Vagina (tissue), 2 donors: ENCODE data around the gene SPTBN1. TPM values are rescaled to one million over a fixed set of nuclear protein-coding genes. Genes with fewer than 3 reads are reported as not detected.

Experiments
- DNase-seq, 2 donors: peaks; one replicate each; pipeline ENCODE4 v3.0.0-alpha.2; 2017; ENCODE audit errors: extremely low spot score in 2 of 2
- H3K27ac ChIP-seq: fragments of 200-600 bp; sonication (generic); one replicate; pipeline ENCODE4 v1.5.1; 2019
- H3K27me3 ChIP-seq: fragments of 200-600 bp; sonication (generic); one replicate; pipeline ENCODE4 v1.5.1; 2019
- H3K36me3 ChIP-seq, 2 donors: fragments of 200-600 bp; sonication (generic); one replicate each; pipeline ENCODE4 v1.5.1; 2017 to 2019
- H3K4me1 ChIP-seq: fragments of 200-600 bp; sonication (generic); one replicate; pipeline ENCODE4 v1.5.1; 2019
- H3K4me3 ChIP-seq, 2 donors: fragments of 200-600 bp; sonication (generic); 1 replicate in 1 of 2; 2 replicates in 1 of 2; pipeline ENCODE4 v1.5.1; 2016 to 2019
- H3K9me3 ChIP-seq: fragments of 200-600 bp; sonication (generic); one replicate; pipeline ENCODE4 v1.5.1; 2019
- POLR2A ChIP-seq, 2 donors: fragments of 450-650 bp; IDR thresholded peaks; one replicate each; pipeline ENCODE4 v1.6.1; 2017; ENCODE audit warnings: antibody characterized with exemption in 2 of 2, mild to moderate bottlenecking in 2 of 2, moderate library complexity in 2 of 2
- POLR2AphosphoS5 ChIP-seq, 2 donors: sonication (generic); formaldehyde crosslinking; IDR thresholded peaks; one replicate each; pipeline ENCODE4 v1.9.0; 2017; ENCODE audit warnings: antibody characterized with exemption in 2 of 2, mild to moderate bottlenecking in 2 of 2, low read depth in 1 of 2; ENCODE audit not compliant: insufficient read depth in 1 of 2
- intact Hi-C: fragments of 100-400 bp; cut with DNase I; formaldehyde crosslinking; loops from one replicate; pipeline ENCODE4 v1.15.1; 2023
- total RNA-seq: library from RNA; depleted of rRNA; stranded (reverse); fragments of >200 nt; gene quantifications from one replicate; pipeline ENCODE4 v1.2.3, GENCODE V29; 2016
- TF ChIP-seq, protein P1 (sequence below), 3 experiments: fragments of 450-650 bp in 2 of 3; fragments of 200-600 bp in 1 of 3; sonication (generic) in 1 of 3; IDR thresholded peaks; one replicate each; pipeline ENCODE4 v1.5.1; 2017 to 2019; ENCODE audit warnings: antibody characterized with exemption in 3 of 3, mild to moderate bottlenecking in 2 of 3, moderate library complexity in 2 of 3

SPTBN1 gene
- total RNA-seq, 1 donor from 2014 or later = 278 TPM

DNA sequence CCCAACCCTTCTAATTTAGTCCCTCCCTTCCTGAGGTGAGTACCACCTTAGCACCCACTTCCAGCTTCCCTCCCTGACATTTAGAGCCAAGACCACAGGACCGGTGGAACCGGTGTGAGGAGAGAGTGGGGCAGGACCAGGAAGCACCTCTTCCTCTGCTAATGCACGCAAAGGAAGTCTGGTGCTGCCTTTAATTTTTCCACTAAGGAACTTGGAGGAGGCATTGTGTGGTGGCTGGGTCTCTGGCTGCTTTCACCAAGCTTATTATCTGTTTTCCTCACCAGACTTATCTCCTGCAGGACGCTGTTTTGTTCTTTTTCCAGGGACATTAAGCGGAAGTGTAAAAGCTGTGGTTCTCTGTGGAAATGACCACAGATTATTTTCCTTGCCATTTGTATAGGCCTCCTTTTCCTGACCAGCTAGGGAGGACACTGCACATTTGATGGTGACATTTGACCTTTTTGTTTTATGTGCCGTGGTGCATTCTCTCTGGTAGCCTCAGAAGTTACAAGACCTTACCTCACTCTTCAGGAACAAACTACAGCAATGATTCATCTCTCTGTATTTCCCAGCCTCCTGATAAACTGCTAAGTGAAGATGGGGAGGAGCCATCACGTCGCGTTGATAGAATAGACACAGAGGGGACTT lies 39.8 kb upstream of the SPTBN1 start:
- Histone ChIP-seq H3K36me3 (no peaks in the 10 kb centered on the region), H3K4me3 (no peak overlapping the region), H3K4me1 (no peaks in the 10 kb centered on the region), H3K9me3 (no peaks in the 10 kb centered on the region), H3K27me3 (no peaks in the 10 kb centered on the region), H3K27ac (peak overlapping the region; percentile 23)
- intact Hi-C loops = no loop called here
- TF ChIP-seq POLR2AphosphoS5 (IDR thresholded peaks at IDR 0.05; ENCODE audit: insufficient read depth in 1 of 2, low read depth in 1 of 2) = peak in 1 of 2 donors; percentile 69
- TF ChIP-seq, protein P1, sequence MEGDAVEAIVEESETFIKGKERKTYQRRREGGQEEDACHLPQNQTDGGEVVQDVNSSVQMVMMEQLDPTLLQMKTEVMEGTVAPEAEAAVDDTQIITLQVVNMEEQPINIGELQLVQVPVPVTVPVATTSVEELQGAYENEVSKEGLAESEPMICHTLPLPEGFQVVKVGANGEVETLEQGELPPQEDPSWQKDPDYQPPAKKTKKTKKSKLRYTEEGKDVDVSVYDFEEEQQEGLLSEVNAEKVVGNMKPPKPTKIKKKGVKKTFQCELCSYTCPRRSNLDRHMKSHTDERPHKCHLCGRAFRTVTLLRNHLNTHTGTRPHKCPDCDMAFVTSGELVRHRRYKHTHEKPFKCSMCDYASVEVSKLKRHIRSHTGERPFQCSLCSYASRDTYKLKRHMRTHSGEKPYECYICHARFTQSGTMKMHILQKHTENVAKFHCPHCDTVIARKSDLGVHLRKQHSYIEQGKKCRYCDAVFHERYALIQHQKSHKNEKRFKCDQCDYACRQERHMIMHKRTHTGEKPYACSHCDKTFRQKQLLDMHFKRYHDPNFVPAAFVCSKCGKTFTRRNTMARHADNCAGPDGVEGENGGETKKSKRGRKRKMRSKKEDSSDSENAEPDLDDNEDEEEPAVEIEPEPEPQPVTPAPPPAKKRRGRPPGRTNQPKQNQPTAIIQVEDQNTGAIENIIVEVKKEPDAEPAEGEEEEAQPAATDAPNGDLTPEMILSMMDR (IDR thresholded peaks at IDR 0.05) = no peak
- TF ChIP-seq POLR2A (IDR thresholded peaks at IDR 0.05) = no peak
- no peak for DNase-seq

DNA sequence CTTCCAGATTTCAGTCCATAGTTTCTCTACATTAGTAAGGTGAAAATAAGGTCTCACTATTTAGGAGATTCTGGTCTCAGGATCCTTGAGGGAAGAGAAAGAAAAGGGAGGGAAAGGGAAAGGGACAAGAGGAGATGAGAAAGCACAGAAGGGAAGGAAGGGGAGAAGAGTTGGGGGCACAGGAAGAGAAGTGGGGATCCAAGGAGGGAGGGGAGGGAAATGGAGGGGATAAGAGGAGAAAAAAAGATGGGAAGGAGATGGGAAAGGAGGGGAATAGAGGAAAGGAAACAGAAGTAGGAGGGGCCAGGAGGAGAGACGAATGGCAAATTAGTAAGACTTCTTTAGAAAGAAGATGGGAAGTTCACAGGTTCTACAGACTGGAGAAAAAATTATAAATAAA lies 39.2 kb upstream of the SPTBN1 start:
- no peaks in the 10 kb centered on the region for H3K27me3 ChIP-seq
- no peaks in the 10 kb centered on the region for H3K9me3 ChIP-seq
- peak overlapping the region; percentile 23 for H3K27ac ChIP-seq
- DNase-seq = no peak
- H3K4me3 ChIP-seq = no peak overlapping the region
- TF ChIP-seq, protein P1 (IDR thresholded peaks at IDR 0.05) = no peak
- no peak for TF ChIP-seq POLR2A (IDR thresholded peaks at IDR 0.05)
- TF ChIP-seq POLR2AphosphoS5 (IDR thresholded peaks at IDR 0.05; ENCODE audit: insufficient read depth in 1 of 2, low read depth in 1 of 2) = no peak
- intact Hi-C loops = no loop called here
- no peaks in the 10 kb centered on the region for H3K36me3 ChIP-seq
- H3K4me1 ChIP-seq = no peaks in the 10 kb centered on the region

DNA sequence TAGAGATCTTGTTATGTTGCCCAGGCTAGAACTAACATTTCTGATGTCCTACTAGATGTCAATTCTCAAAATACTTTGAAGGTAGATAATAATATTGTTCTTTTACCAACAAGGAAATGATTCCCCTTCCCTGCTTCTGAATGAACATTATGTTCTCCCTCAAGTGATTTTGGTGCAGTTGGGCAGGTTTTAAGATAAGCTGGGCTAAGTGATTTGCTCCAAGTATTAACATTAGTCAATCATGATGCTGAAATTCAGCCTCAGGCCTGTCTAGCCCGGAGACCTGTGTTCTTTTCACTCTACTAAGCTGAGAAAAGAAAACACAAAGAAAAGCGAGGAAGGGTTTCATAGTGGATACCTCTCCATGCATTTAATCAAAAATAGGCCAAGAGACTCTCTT lies 38.5 kb upstream of the SPTBN1 start:
- H3K9me3 ChIP-seq = no peaks in the 10 kb centered on the region
- no peak for DNase-seq
- no peak for TF ChIP-seq POLR2AphosphoS5 (IDR thresholded peaks at IDR 0.05; ENCODE audit: insufficient read depth in 1 of 2, low read depth in 1 of 2)
- TF ChIP-seq, protein P1 (IDR thresholded peaks at IDR 0.05) = no peak
- no peak for TF ChIP-seq POLR2A (IDR thresholded peaks at IDR 0.05)
- intact Hi-C loops = no loop called here
- H3K27me3 ChIP-seq = no peaks in the 10 kb centered on the region
- H3K4me1 ChIP-seq = no peaks in the 10 kb centered on the region
- no peak overlapping the region for H3K27ac ChIP-seq
- H3K36me3 ChIP-seq = no peaks in the 10 kb centered on the region
- no peak overlapping the region for H3K4me3 ChIP-seq

- no peak for DNase-seq
- H3K9me3 ChIP-seq = no peaks in the 10 kb centered on the region
- no peak overlapping the region for H3K4me3 ChIP-seq
- H3K36me3 ChIP-seq = no peaks in the 10 kb centered on the region
- intact Hi-C loops = no loop called here
- no peak overlapping the region for H3K27ac ChIP-seq
- TF ChIP-seq POLR2AphosphoS5 (IDR thresholded peaks at IDR 0.05; ENCODE audit: insufficient read depth in 1 of 2, low read depth in 1 of 2) (no peak), POLR2A (IDR thresholded peaks at IDR 0.05) (no peak)
- TF ChIP-seq, protein P1 (IDR thresholded peaks at IDR 0.05) = no peak
- no peaks in the 10 kb centered on the region for H3K4me1 ChIP-seq
- no peaks in the 10 kb centered on the region for H3K27me3 ChIP-seq
These were observed 36.7 kb upstream of the SPTBN1 start for GRCh38 chr2:54419388-54419787.

DNA sequence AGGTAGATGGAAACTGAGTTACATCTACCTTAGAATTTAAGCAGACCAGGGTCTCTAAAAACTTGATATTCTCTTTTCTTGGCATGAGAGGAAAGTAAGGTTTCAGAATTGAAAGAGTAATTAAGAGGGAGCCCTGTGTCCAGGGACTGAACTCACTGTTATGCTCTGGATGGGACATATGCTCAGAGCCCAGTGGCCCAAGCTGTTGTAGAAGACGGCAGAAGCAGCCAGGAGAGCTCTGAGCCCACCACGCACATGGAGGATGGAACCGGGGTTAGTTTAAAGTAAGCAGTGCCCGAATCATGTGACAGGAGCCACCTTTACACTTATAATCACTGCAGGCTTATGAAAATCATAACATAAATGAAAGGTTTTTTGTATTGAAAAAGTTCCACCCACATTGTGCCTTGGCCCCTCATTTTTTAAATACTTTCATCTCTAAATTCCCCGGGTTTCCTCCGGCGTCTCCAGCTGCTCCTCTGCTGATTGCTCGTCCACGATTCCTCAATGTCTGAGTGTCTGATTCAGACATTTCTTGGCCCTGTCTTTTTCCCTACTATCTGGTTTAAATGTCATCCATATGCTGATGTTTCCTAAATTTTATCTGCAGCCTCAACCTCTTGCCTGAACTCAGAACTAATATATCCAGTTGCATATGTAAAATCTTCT lies 36.1 kb upstream of the SPTBN1 start:
- intact Hi-C loops = no loop called here

More for the DNA sequence above, 36.1 kb upstream of the SPTBN1 start:
- H3K27me3 ChIP-seq = no peaks in the 10 kb centered on the region
- DNase-seq = no peak
- no peaks in the 10 kb centered on the region for H3K9me3 ChIP-seq
- no peak overlapping the region for H3K4me3 ChIP-seq
- no peak for TF ChIP-seq POLR2AphosphoS5 (IDR thresholded peaks at IDR 0.05; ENCODE audit: insufficient read depth in 1 of 2, low read depth in 1 of 2)
- TF ChIP-seq, protein P1 (IDR thresholded peaks at IDR 0.05) = no peak
- no peak for TF ChIP-seq POLR2A (IDR thresholded peaks at IDR 0.05)
- H3K27ac ChIP-seq = no peak overlapping the region
- no peaks in the 10 kb centered on the region for H3K4me1 ChIP-seq
- H3K36me3 ChIP-seq = no peaks in the 10 kb centered on the region
